ENCODE results near the gene BTRC.
"Not testable (repeated sequence)": the region's sequence is repeated elsewhere in the genome, so short reads cannot be mapped to it uniquely, and the experiment has no call there.

The BTRC gene

DNA sequence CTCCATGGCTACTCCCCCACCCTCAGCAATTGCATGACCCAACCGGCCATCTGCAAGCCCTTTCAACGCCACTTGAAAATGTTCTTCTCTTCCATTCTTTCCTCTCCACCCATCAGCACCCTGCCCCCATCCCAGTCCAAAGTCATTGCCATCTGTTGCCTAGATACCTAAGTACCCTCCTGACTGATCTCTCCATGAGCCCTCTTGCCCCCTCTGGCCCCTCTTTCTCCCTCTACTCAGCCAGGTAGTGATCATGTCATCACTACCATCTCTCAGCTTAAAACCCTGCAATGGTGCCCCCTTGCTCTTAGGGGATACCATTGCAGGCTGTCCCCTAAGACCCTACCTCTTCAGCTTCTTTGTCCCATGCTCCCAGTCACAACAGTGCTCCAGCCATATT is 30.5 kb upstream of the BTRC start:
- no peak overlapping the region for H3K9ac ChIP-seq (ENCODE audit: low read depth, low read length)
- no peaks in the 10 kb centered on the region for H3K36me3 ChIP-seq (ENCODE audit: control insufficient read depth, insufficient read depth, low read length)
- peaks cover 8% of the 10 kb centered on the region; the same call in 1 of the 2 replicates for H3K9me3 ChIP-seq (ENCODE audit: control insufficient read depth, insufficient read depth, low read length)
- H3K27ac ChIP-seq (ENCODE audit: low read depth, low read length) = no peak overlapping the region
- H3K27me3 ChIP-seq (ENCODE audit: control insufficient read depth, insufficient read depth, low read length) = no peaks in the 10 kb centered on the region
- H3K4me3 ChIP-seq (ENCODE audit: low read depth, low read length) = no peak overlapping the region
- H3K4me1 ChIP-seq (ENCODE audit: control insufficient read depth, insufficient read depth, low read length) = 0 out of 2 replicates have a peak, but pooled peaks cover 3% of the 10 kb centered on the region

DNA sequence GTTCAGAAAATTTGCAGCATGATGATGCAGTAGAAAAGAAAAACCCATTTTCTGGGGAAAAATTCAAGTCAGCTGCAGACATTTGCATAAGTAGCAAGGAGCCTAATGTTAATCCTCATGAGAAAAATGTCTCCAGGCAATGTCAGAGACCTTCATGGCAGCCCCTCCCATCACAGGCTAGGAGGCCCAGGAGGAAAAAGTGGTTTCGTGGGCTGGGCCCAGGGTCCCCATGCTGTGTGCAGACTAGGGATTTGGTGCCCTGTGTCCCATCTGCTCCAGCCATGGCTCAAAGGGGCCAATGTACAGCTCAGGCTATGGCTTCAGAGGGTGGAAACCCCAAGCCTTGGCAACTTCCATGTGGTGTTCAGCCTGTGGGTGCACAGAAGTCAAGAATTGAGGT is 26.5 kb upstream of the BTRC start:
- H3K27ac ChIP-seq (ENCODE audit: low read depth, low read length); H3K4me1 ChIP-seq (ENCODE audit: control insufficient read depth, insufficient read depth, low read length); H3K27me3 ChIP-seq (ENCODE audit: control insufficient read depth, insufficient read depth, low read length); H3K9ac ChIP-seq (ENCODE audit: low read depth, low read length); H3K4me3 ChIP-seq (ENCODE audit: low read depth, low read length); H3K36me3 ChIP-seq (ENCODE audit: control insufficient read depth, insufficient read depth, low read length); H3K9me3 ChIP-seq (ENCODE audit: control insufficient read depth, insufficient read depth, low read length): not testable (repeated sequence)

GRCh38 chr10:101329341-101330032 is 24.5 kb upstream of the BTRC start:
- peaks cover 6% of the 10 kb centered on the region; the same call in 1 of the 2 replicates for H3K4me1 ChIP-seq (ENCODE audit: control insufficient read depth, insufficient read depth, low read length)
- no peak overlapping the region for H3K27ac ChIP-seq (ENCODE audit: low read depth, low read length)
- H3K9me3 ChIP-seq (ENCODE audit: control insufficient read depth, insufficient read depth, low read length) = peaks cover 8% of the 10 kb centered on the region; the same call in 1 of the 2 replicates
- no peaks in the 10 kb centered on the region for H3K36me3 ChIP-seq (ENCODE audit: control insufficient read depth, insufficient read depth, low read length)
- H3K27me3 ChIP-seq (ENCODE audit: control insufficient read depth, insufficient read depth, low read length) = no peaks in the 10 kb centered on the region
- no peak overlapping the region for H3K9ac ChIP-seq (ENCODE audit: low read depth, low read length)
- no peak overlapping the region for H3K4me3 ChIP-seq (ENCODE audit: low read depth, low read length)

GRCh38 chr10:101330231-101330630 is 23.7 kb upstream of the BTRC start:
- Histone ChIP-seq H3K9me3 (ENCODE audit: control insufficient read depth, insufficient read depth, low read length) (peaks cover 8% of the 10 kb centered on the region; the same call in 1 of the 2 replicates), H3K4me1 (ENCODE audit: control insufficient read depth, insufficient read depth, low read length) (peaks cover 6% of the 10 kb centered on the region; the same call in 1 of the 2 replicates), H3K9ac (ENCODE audit: low read depth, low read length) (no peak overlapping the region), H3K27ac (ENCODE audit: low read depth, low read length) (no peak overlapping the region), H3K36me3 (ENCODE audit: control insufficient read depth, insufficient read depth, low read length) (no peaks in the 10 kb centered on the region), H3K4me3 (ENCODE audit: low read depth, low read length) (no peak overlapping the region), H3K27me3 (ENCODE audit: control insufficient read depth, insufficient read depth, low read length) (no peaks in the 10 kb centered on the region)

DNA sequence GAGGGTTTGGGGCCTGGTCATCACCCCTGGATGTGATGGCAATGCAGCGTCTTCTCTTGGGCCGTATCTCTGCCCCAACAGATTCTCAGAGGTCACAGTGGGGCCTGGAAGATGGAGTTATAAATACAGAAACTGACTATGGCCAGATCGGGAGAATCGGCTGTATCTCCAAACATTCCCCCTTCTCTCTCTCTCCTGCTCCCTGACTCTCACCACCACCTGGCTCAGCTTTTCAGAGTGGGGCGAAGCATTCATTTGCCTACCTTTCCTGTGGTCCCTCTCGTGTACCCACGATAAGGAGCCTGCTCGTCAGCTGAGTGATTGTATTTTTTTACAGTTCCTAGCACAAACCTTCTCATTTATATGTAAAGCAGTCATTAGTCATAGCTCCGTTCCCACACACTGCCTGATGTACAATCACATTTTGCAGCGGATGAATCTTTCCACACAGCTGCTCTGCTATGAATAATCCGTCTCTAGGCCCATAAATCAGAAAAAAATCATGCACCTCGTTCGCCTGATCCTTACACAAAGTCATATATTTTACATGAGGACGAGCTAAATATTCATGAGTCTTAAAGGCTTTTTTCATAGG is 23.2 kb upstream of the BTRC start:
- Histone ChIP-seq H3K9ac (ENCODE audit: low read depth, low read length) (no peak overlapping the region), H3K4me3 (ENCODE audit: low read depth, low read length) (no peak overlapping the region), H3K9me3 (ENCODE audit: control insufficient read depth, insufficient read depth, low read length) (peaks cover 8% of the 10 kb centered on the region; the same call in 1 of the 2 replicates), H3K36me3 (ENCODE audit: control insufficient read depth, insufficient read depth, low read length) (no peaks in the 10 kb centered on the region), H3K27me3 (ENCODE audit: control insufficient read depth, insufficient read depth, low read length) (no peaks in the 10 kb centered on the region), H3K4me1 (ENCODE audit: control insufficient read depth, insufficient read depth, low read length) (peaks cover 6% of the 10 kb centered on the region; the same call in 1 of the 2 replicates), H3K27ac (ENCODE audit: low read depth, low read length) (no peak overlapping the region)

DNA sequence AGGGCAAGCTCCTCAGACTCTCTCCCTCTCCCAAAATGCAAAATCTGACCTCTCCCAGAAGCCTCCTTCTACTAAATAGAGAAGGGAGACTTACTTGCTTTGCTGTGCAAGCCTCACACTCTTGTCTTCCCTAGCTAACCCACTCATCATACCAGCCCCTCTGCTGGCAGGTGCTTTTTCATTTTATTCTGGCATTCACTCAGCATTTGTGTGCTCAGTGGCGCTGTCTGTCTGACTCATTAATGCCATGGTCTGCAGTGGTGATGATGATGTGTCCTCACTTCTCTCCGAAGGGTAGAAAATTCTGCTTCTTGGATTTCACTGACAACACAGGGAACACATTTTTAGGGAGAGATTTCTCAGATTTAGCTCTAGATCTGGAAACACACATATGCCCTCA is 22.0 kb upstream of the BTRC start:
- Histone ChIP-seq H3K9ac (ENCODE audit: low read depth, low read length) (no peak overlapping the region), H3K27me3 (ENCODE audit: control insufficient read depth, insufficient read depth, low read length) (no peaks in the 10 kb centered on the region), H3K4me1 (ENCODE audit: control insufficient read depth, insufficient read depth, low read length) (peaks cover 6% of the 10 kb centered on the region; the same call in 1 of the 2 replicates), H3K36me3 (ENCODE audit: control insufficient read depth, insufficient read depth, low read length) (no peaks in the 10 kb centered on the region), H3K4me3 (ENCODE audit: low read depth, low read length) (no peak overlapping the region), H3K9me3 (ENCODE audit: control insufficient read depth, insufficient read depth, low read length) (peaks cover 8% of the 10 kb centered on the region; the same call in 1 of the 2 replicates), H3K27ac (ENCODE audit: low read depth, low read length) (no peak overlapping the region)

DNA sequence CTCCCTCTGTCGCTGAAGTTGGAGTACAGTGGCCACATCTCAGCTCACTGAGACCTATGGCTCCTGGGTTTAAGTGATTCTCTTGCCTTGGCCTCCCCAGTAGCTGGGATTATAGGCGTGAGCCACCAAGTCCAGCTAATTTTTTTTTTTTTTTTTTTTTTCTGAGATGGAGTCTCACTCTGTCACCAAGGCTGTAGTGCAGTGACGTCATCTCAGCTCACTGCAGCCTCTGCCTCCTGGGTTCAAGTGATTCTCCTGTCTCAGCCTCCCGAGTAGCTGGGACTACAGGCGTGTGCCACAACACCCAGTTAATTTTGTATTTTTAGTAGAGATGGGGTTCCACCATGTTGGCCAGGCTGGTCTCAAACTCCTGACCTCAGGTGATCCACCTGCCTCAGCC is 19.7 kb upstream of the BTRC start:
- H3K9ac ChIP-seq (ENCODE audit: low read depth, low read length); H3K36me3 ChIP-seq (ENCODE audit: control insufficient read depth, insufficient read depth, low read length); H3K9me3 ChIP-seq (ENCODE audit: control insufficient read depth, insufficient read depth, low read length); H3K27me3 ChIP-seq (ENCODE audit: control insufficient read depth, insufficient read depth, low read length); H3K4me1 ChIP-seq (ENCODE audit: control insufficient read depth, insufficient read depth, low read length); H3K4me3 ChIP-seq (ENCODE audit: low read depth, low read length); H3K27ac ChIP-seq (ENCODE audit: low read depth, low read length): not testable (repeated sequence)

- no peak overlapping the region for H3K27ac ChIP-seq (ENCODE audit: low read depth, low read length)
- no peak overlapping the region for H3K4me3 ChIP-seq (ENCODE audit: low read depth, low read length)
- no peaks in the 10 kb centered on the region for H3K9me3 ChIP-seq (ENCODE audit: control insufficient read depth, insufficient read depth, low read length)
- no peaks in the 10 kb centered on the region for H3K27me3 ChIP-seq (ENCODE audit: control insufficient read depth, insufficient read depth, low read length)
- H3K36me3 ChIP-seq (ENCODE audit: control insufficient read depth, insufficient read depth, low read length) = no peaks in the 10 kb centered on the region
- peaks cover 3% of the 10 kb centered on the region; the same call in 1 of the 2 replicates for H3K4me1 ChIP-seq (ENCODE audit: control insufficient read depth, insufficient read depth, low read length)
- H3K9ac ChIP-seq (ENCODE audit: low read depth, low read length) = no peak overlapping the region
Measured at GRCh38 chr10:101336382-101336781, 17.6 kb upstream of the BTRC start.

DNA sequence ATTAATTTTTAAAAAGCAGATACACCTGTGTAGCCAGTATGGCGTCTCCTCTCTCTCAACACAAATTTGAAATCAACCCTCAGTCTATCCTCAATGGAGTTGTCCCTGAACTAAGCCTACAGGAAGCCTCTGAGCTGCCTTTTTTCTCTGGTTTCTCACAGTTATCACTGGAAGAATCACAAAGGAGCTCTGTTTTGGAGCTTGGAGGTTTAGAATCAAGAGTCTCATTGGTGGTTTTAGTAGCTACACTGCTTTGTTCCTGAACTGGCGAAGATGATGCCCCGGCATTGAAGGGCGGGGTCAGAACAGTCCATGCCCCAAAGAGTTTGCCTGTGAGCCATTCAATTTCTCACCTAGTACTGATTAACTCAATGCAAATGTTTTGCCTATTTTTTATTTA is 16.1 kb upstream of the BTRC start:
- no peak overlapping the region for H3K4me3 ChIP-seq (ENCODE audit: low read depth, low read length)
- no peaks in the 10 kb centered on the region for H3K4me1 ChIP-seq (ENCODE audit: control insufficient read depth, insufficient read depth, low read length)
- H3K27ac ChIP-seq (ENCODE audit: low read depth, low read length) = no peak overlapping the region
- no peaks in the 10 kb centered on the region for H3K36me3 ChIP-seq (ENCODE audit: control insufficient read depth, insufficient read depth, low read length)
- no peaks in the 10 kb centered on the region for H3K27me3 ChIP-seq (ENCODE audit: control insufficient read depth, insufficient read depth, low read length)
- H3K9me3 ChIP-seq (ENCODE audit: control insufficient read depth, insufficient read depth, low read length) = no peaks in the 10 kb centered on the region
- H3K9ac ChIP-seq (ENCODE audit: low read depth, low read length) = no peak overlapping the region

DNA sequence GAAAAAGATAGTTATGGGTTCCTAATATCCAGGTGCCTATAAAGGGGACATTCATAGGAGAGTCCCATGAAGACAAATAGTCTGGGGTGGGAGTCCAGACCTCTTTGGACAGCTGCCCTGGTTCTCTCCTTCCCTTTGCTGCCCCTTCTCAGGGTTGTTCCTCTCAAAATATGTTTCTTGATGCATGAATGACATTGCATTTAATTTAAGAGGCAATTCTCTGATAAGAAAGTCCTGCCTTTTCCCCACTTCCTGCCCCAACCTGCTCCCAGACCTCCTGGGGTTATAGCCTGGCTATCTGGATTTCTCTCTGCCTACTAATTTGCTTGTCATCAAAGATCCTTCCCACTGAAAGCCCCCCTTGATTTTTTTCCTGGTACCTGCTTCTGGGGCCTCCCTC is 12.5 kb upstream of the BTRC start:
- H3K4me1 ChIP-seq (ENCODE audit: control insufficient read depth, insufficient read depth, low read length) = no peaks in the 10 kb centered on the region
- H3K36me3 ChIP-seq (ENCODE audit: control insufficient read depth, insufficient read depth, low read length) = no peaks in the 10 kb centered on the region
- no peaks in the 10 kb centered on the region for H3K27me3 ChIP-seq (ENCODE audit: control insufficient read depth, insufficient read depth, low read length)
- H3K4me3 ChIP-seq (ENCODE audit: low read depth, low read length) = no peak overlapping the region
- H3K27ac ChIP-seq (ENCODE audit: low read depth, low read length) = no peak overlapping the region
- no peaks in the 10 kb centered on the region for H3K9me3 ChIP-seq (ENCODE audit: control insufficient read depth, insufficient read depth, low read length)
- H3K9ac ChIP-seq (ENCODE audit: low read depth, low read length) = no peak overlapping the region

DNA sequence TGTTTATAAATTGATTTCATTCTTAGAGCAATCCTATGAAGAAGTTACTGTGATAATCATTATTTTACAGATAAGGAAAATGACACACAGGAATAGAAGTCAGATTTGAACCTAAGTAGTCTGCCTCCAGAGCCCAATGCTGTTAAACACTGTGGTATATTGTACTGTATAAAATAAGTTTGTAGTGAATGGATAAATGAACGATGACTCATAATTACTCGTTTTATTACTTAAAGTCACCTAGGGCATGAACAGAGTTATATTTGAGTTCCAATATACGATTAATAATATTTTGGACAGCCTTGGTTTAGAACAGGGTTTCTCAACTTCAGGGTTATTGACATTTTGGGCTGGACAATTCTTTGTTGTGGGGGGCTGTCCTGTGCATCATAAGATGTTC is 7.8 kb upstream of the BTRC start:
- H3K36me3 ChIP-seq (ENCODE audit: control insufficient read depth, insufficient read depth, low read length) = no peaks in the 10 kb centered on the region
- no peak overlapping the region for H3K4me3 ChIP-seq (ENCODE audit: low read depth, low read length)
- H3K27me3 ChIP-seq (ENCODE audit: control insufficient read depth, insufficient read depth, low read length) = no peaks in the 10 kb centered on the region
- H3K9me3 ChIP-seq (ENCODE audit: control insufficient read depth, insufficient read depth, low read length) = no peaks in the 10 kb centered on the region
- no peak overlapping the region for H3K9ac ChIP-seq (ENCODE audit: low read depth, low read length)
- H3K4me1 ChIP-seq (ENCODE audit: control insufficient read depth, insufficient read depth, low read length) = no peaks in the 10 kb centered on the region
- no peak overlapping the region for H3K27ac ChIP-seq (ENCODE audit: low read depth, low read length)

Data from HUES48 (cell line).